ENCODE measurements around the gene DNMT3B. TPM values are rescaled to one million over a fixed set of nuclear protein-coding genes. Genes with fewer than 3 reads are reported as not detected.

Gene DNMT3B
- total and polyA plus RNA-seq, 2 donors (not counting 1 experiment from before 2014, with no cell fraction given) = 0.15 to 0.47 TPM

DNA sequence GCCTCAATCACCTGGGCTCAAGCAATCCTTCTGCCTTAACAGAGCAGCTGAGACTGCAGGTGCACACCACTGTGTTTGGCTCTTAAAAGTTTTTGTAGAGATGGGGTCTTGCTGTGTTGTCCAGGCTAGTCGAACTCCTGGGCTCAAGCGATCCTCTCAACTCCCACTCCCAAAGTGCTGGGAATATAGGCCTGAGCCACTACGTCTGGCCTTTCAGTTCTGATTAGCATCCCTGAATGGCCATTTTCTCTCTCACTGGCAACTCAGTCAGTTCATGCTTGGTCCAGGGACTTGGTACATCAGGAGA is 28.5 kb downstream of the DNMT3B start:
- no peaks in the 10 kb centered on the region for H3K27me3 Mint-ChIP-seq
- peaks cover 37% of the 10 kb centered on the region for H3K4me1 Mint-ChIP-seq
- H3K27ac Mint-ChIP-seq = no peak overlapping the region
- TF ChIP-seq, protein P1, sequence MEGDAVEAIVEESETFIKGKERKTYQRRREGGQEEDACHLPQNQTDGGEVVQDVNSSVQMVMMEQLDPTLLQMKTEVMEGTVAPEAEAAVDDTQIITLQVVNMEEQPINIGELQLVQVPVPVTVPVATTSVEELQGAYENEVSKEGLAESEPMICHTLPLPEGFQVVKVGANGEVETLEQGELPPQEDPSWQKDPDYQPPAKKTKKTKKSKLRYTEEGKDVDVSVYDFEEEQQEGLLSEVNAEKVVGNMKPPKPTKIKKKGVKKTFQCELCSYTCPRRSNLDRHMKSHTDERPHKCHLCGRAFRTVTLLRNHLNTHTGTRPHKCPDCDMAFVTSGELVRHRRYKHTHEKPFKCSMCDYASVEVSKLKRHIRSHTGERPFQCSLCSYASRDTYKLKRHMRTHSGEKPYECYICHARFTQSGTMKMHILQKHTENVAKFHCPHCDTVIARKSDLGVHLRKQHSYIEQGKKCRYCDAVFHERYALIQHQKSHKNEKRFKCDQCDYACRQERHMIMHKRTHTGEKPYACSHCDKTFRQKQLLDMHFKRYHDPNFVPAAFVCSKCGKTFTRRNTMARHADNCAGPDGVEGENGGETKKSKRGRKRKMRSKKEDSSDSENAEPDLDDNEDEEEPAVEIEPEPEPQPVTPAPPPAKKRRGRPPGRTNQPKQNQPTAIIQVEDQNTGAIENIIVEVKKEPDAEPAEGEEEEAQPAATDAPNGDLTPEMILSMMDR (IDR thresholded peaks at IDR 0.05) = no peak
- no peak for TF ChIP-seq EZH2 (IDR thresholded peaks at IDR 0.05; ENCODE audit: borderline replicate concordance, insufficient read depth, low read depth, low read length, poor library complexity, severe bottlenecking)
- Histone ChIP-seq H4K20me1 (ENCODE audit: control insufficient read depth, insufficient read depth, low read length, poor library complexity, severe bottlenecking) (no peaks in the 10 kb centered on the region), H3K27ac (ENCODE audit: low read length in 2 of 2) (no peak overlapping the region), H3K4me1 (ENCODE audit: control insufficient read depth in 2 of 2, insufficient read depth in 2 of 2, low read length in 2 of 2) (peaks cover 27 to 33% of the 10 kb centered on the region in 2 donors), H3K36me3 (replicated peaks in 1 of 2; ENCODE audit: control extremely low read depth in 1 of 2, control insufficient read depth in 1 of 2, extremely low read depth in 1 of 2, insufficient read depth in 2 of 2, low read length in 1 of 2) (no peaks in the 10 kb centered on the region), H3K27me3 (replicated peaks in 1 of 4; ENCODE audit: control extremely low read depth in 1 of 4, control insufficient read depth in 3 of 4, insufficient read depth in 4 of 4, low read length in 3 of 4) (no peaks in the 10 kb centered on the region), H3K4me2 (replicated peaks; ENCODE audit: low read depth, low read length, poor library complexity, severe bottlenecking) (no peak overlapping the region), H3K9me3 (ENCODE audit: control extremely low read depth in 1 of 3, control insufficient read depth in 2 of 3, insufficient read depth in 1 of 3, low read length in 2 of 3) (no peaks in the 10 kb centered on the region), H2AFZ (ENCODE audit: insufficient read depth, low read depth, low read length, poor library complexity, severe bottlenecking) (no peak overlapping the region), H3K79me2 (ENCODE audit: control insufficient read depth, insufficient read depth, low read length) (no peaks in the 10 kb centered on the region), H3K9ac (ENCODE audit: low read length) (no peak overlapping the region), H3K4me3 (ENCODE audit: control extremely low read depth in 1 of 5, extremely low read depth in 1 of 5, insufficient read depth in 1 of 5, low read depth in 2 of 5, low read length in 4 of 5) (no peak overlapping the region)
- CTCF ChIA-PET = interaction anchor here (0.8 to 3.1 kb wide), 13 partner anchors 10 to 503 kb away, joined by 3 to 36 read pairs (median 3); no protein-coding TSS in a partner anchor
- POLR2A ChIA-PET = interaction anchor here (0.6 kb wide), 1 partner anchor 29 kb away, joined by 3 read pairs; the partner anchor contains the start of gene MAPRE1
- DNase-seq = no peak
- 83% methylated on average over 1 of the region's 3 CpGs for WGBS (ENCODE audit: insufficient coverage)
- intact Hi-C loops (cut with micrococcal nuclease) = loop anchor here (1.0 to 10.0 kb wide), 2 partner anchors 424 to 509 kb away; partner anchors contain the start of gene BPIFA3
- no peak for ATAC-seq (ENCODE audit: low read depth)
- H3K9me3 Mint-ChIP-seq (ENCODE audit: insufficient read depth) = no peaks in the 10 kb centered on the region
- H3K4me3 Mint-ChIP-seq = no peak overlapping the region

DNA sequence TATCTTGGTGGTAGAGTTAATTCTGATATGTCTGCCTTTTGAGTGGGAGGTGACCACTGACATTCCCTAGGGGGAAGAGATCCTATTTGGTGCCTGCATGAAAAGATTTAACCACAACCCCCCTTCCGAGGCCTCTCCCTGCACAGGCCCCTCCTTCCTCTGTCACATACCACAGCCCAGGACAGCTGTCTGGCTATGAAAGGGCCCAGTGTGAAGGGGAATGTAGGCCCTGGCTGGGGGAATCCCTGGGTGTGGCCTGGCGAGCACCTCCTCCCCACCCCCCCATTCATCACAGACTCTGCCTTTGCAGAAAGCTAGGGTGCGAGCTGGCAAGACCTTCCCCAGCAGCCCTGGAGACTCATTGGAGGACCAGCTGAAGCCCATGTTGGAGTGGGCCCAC is 30.1 kb downstream of the DNMT3B start:
- H3K4me1 Mint-ChIP-seq = peaks cover 39% of the 10 kb centered on the region
- no peaks in the 10 kb centered on the region for H3K79me2 ChIP-seq (ENCODE audit: control insufficient read depth, insufficient read depth, low read length)
- no peak for TF ChIP-seq EZH2 (IDR thresholded peaks at IDR 0.05; ENCODE audit: borderline replicate concordance, insufficient read depth, low read depth, low read length, poor library complexity, severe bottlenecking)
- TF ChIP-seq, protein P1 (IDR thresholded peaks at IDR 0.05) = no peak
- H3K4me3 ChIP-seq (ENCODE audit: control extremely low read depth in 1 of 5, extremely low read depth in 1 of 5, insufficient read depth in 1 of 5, low read depth in 2 of 5, low read length in 4 of 5) = no peak overlapping the region
- no peaks in the 10 kb centered on the region for H3K36me3 ChIP-seq (replicated peaks in 1 of 2; ENCODE audit: control extremely low read depth in 1 of 2, control insufficient read depth in 1 of 2, extremely low read depth in 1 of 2, insufficient read depth in 2 of 2, low read length in 1 of 2)
- peak overlapping the region; percentile 59 for H3K27ac Mint-ChIP-seq
- H4K20me1 ChIP-seq (ENCODE audit: control insufficient read depth, insufficient read depth, low read length, poor library complexity, severe bottlenecking) = no peaks in the 10 kb centered on the region
- H3K4me3 Mint-ChIP-seq = peak overlapping the region; percentile 26
- no peaks in the 10 kb centered on the region for H3K9me3 Mint-ChIP-seq (ENCODE audit: insufficient read depth)
- ChIA-PET CTCF (interaction anchor here (1.2 to 2.1 kb wide), 4 partner anchors 9 to 28 kb away, joined by 3 to 7 read pairs (median 5); no protein-coding TSS in a partner anchor), POLR2A (no interaction called here)
- H3K27me3 Mint-ChIP-seq = no peaks in the 10 kb centered on the region
- peak overlapping the region; percentile 52 for H2AFZ ChIP-seq (ENCODE audit: insufficient read depth, low read depth, low read length, poor library complexity, severe bottlenecking)
- peak; percentile 86 for ATAC-seq (ENCODE audit: low read depth)
- no peaks in the 10 kb centered on the region for H3K9me3 ChIP-seq (ENCODE audit: control extremely low read depth in 1 of 3, control insufficient read depth in 2 of 3, insufficient read depth in 1 of 3, low read length in 2 of 3)
- 17% methylated on average over 1 of the region's 3 CpGs for WGBS (ENCODE audit: insufficient coverage)
- H3K27me3 ChIP-seq (replicated peaks in 1 of 4; ENCODE audit: control extremely low read depth in 1 of 4, control insufficient read depth in 3 of 4, insufficient read depth in 4 of 4, low read length in 3 of 4) = no peaks in the 10 kb centered on the region
- peak; percentile 63 for DNase-seq
- intact Hi-C loops (cut with micrococcal nuclease) = loop anchor here (1.0 to 10.0 kb wide), 2 partner anchors 28 to 422 kb away; partner anchors contain the start of gene BPIFA3
- peaks cover 27 to 33% of the 10 kb centered on the region in 2 donors for H3K4me1 ChIP-seq (ENCODE audit: control insufficient read depth in 2 of 2, insufficient read depth in 2 of 2, low read length in 2 of 2)
- H3K27ac ChIP-seq (ENCODE audit: low read length in 2 of 2) = peak overlapping the region in 1 of 2 donors; percentile 29
- H3K4me2 ChIP-seq (replicated peaks; ENCODE audit: low read depth, low read length, poor library complexity, severe bottlenecking) = peak overlapping the region; percentile 45
- H3K9ac ChIP-seq (ENCODE audit: low read length) = no peak overlapping the region
